Neural progenitor cell (in vitro differentiated cells): ENCODE measurements around the gene LRIT1. TPM values are rescaled to one million over a fixed set of nuclear protein-coding genes. Genes with fewer than 3 reads are reported as not detected.

Experiments
- DNase-seq: peaks from one replicate; pipeline ENCODE4 v3.0.0-alpha.2; 2016; ENCODE audit warnings: low spot score
- H2AFZ ChIP-seq: fragments of 200-600 bp; sonication (generic); replicated peaks from 2 replicates; pipeline ENCODE4 v1.6.1; 2016; ENCODE audit warnings: antibody characterized with exemption
- H3F3A ChIP-seq: fragments of 200-600 bp; sonication (generic); 2 replicates; pipeline ENCODE4 v1.6.1; 2016; ENCODE audit warnings: antibody characterized with exemption, low read depth
- H3K27ac ChIP-seq: fragments of 200-600 bp; sonication (generic); 2 replicates; pipeline ENCODE4 v1.5.1; 2016; ENCODE audit warnings: mild to moderate bottlenecking
- H3K27me3 ChIP-seq: fragments of 200-600 bp; sonication (generic); 2 replicates; pipeline ENCODE4 v1.6.1; 2016; ENCODE audit warnings: mild to moderate bottlenecking, moderate library complexity
- H3K36me3 ChIP-seq: fragments of 200-600 bp; sonication (generic); 2 replicates; pipeline ENCODE4 v1.5.1; 2016
- H3K4me1 ChIP-seq: fragments of 200-600 bp; sonication (generic); 2 replicates; pipeline ENCODE4 v1.6.1; 2016; ENCODE audit warnings: mixed run types
- H3K4me2 ChIP-seq: fragments of 200-600 bp; sonication (generic); 2 replicates; pipeline ENCODE4 v1.6.1; 2016
- H3K4me3 ChIP-seq: fragments of 200-600 bp; sonication (generic); 2 replicates; pipeline ENCODE4 v1.5.1; 2016
- H3K79me2 ChIP-seq: fragments of 200-600 bp; sonication (generic); 2 replicates; pipeline ENCODE4 v1.6.1; 2016; ENCODE audit warnings: low read depth
- H3K9ac ChIP-seq: fragments of 200-600 bp; sonication (generic); 2 replicates; pipeline ENCODE4 v1.6.1; 2016
- H3K9me3 ChIP-seq: fragments of 200-600 bp; sonication (generic); 2 replicates; pipeline ENCODE4 v1.5.1; 2016; ENCODE audit warnings: low read depth
- H4K20me1 ChIP-seq: fragments of 200-600 bp; sonication (generic); 2 replicates; pipeline ENCODE4 v1.6.1; 2016; ENCODE audit warnings: low read depth
- H3K27ac Mint-ChIP-seq: 3 replicates; pipeline ENCODE4 v1.8.0; 2021; ENCODE audit warnings: mixed read lengths
- H3K27me3 Mint-ChIP-seq: 2 replicates; pipeline ENCODE4 v1.8.0; 2022; ENCODE audit warnings: low read depth, mild to moderate bottlenecking, inconsistent platforms, moderate library complexity, mixed read lengths; ENCODE audit not compliant: insufficient read depth
- H3K36me3 Mint-ChIP-seq: 3 replicates; pipeline ENCODE4 v1.8.0; 2021; ENCODE audit warnings: mixed read lengths
- H3K4me1 Mint-ChIP-seq: 3 replicates; pipeline ENCODE4 v1.8.0; 2021; ENCODE audit warnings: mixed read lengths
- H3K4me3 Mint-ChIP-seq: 3 replicates; pipeline ENCODE4 v1.8.0; 2021; ENCODE audit warnings: mild to moderate bottlenecking, moderate library complexity, mixed read lengths
- H3K9me3 Mint-ChIP-seq: 3 replicates; pipeline ENCODE4 v1.8.0; 2020; ENCODE audit warnings: mixed read lengths
- CTCF ChIP-seq: fragments of 200-600 bp; sonication (generic); IDR thresholded peaks from 2 replicates; pipeline ENCODE4 v1.5.1; 2017; ENCODE audit warnings: antibody characterized with exemption, mild to moderate bottlenecking
- EZH2 ChIP-seq: fragments of 200-600 bp; sonication (generic); IDR thresholded peaks from 2 replicates; pipeline ENCODE4 v1.6.1; 2017; ENCODE audit warnings: antibody characterized with exemption, mild to moderate bottlenecking, moderate library complexity
- EZH2phosphoT487 ChIP-seq: fragments of 200-600 bp; sonication (generic); IDR thresholded peaks from 2 replicates; pipeline ENCODE4 v1.6.1; 2017; ENCODE audit warnings: antibody characterized with exemption
- total RNA-seq: library from RNA; depleted of rRNA; stranded (reverse); fragments of >200 nt; gene quantifications from 2 replicates; pipeline ENCODE4 v1.2.3, GENCODE V29; 2015; ENCODE audit warnings: low replicate concordance

Gene LRIT1
- total RNA-seq, 1 donor from 2014 or later, result not detected

GRCh38 chr10:84181631-84182030 lies 59.7 kb downstream of the LRIT1 start:
- Mint-ChIP-seq H3K36me3 (no peaks in the 10 kb centered on the region), H3K9me3 (no peaks in the 10 kb centered on the region), H3K27me3 (peaks cover 2% of the 10 kb centered on the region), H3K27ac (no peak overlapping the region), H3K4me1 (no peaks in the 10 kb centered on the region), H3K4me3 (no peak overlapping the region)
- no peaks in the 10 kb centered on the region for H3K36me3 ChIP-seq
- peaks cover 3% of the 10 kb centered on the region for H3K4me1 ChIP-seq
- DNase-seq, result no peak
- no peaks in the 10 kb centered on the region for H3K9me3 ChIP-seq
- no peak overlapping the region for H3K27ac ChIP-seq
- no peaks in the 10 kb centered on the region for H3K27me3 ChIP-seq
- TF ChIP-seq EZH2phosphoT487 (no peak), EZH2 (no peak), CTCF (no peak)
- H3K9ac ChIP-seq, result no peak overlapping the region
- H2AFZ ChIP-seq, result no peak overlapping the region
- H3F3A ChIP-seq, result no peaks in the 10 kb centered on the region
- H3K4me2 ChIP-seq, result no peak overlapping the region
- H3K79me2 ChIP-seq, result no peaks in the 10 kb centered on the region
- no peaks in the 10 kb centered on the region for H4K20me1 ChIP-seq
- no peak overlapping the region for H3K4me3 ChIP-seq

Other genes starting within 250 kb of the LRIT1 start
- 127 and 181 TPM in 2 replicates for gene GHITM, start 102.0 kb downstream of the LRIT1 start, total RNA-seq
- gene GPR15LG, start 67.7 kb downstream of the LRIT1 start, total RNA-seq, result not detected in 2 replicates
- 1.4 and 2.7 TPM in 2 replicates for gene CDHR1, start 47.0 kb downstream of the LRIT1 start, total RNA-seq
- not detected in 2 replicates for gene LRIT2, start 16.0 kb downstream of the LRIT1 start, total RNA-seq
- gene RGR, start 3.5 kb upstream of the LRIT1 start, total RNA-seq, result 0.71 and 1.9 TPM in 2 replicates
- gene CCSER2, start 87.0 kb upstream of the LRIT1 start, total RNA-seq, result 24.0 and 39.3 TPM in 2 replicates